Uterus (tissue), 2 donors: ENCODE results near the gene NOX3.

Experiments used
- CTCF ChIP-seq, 4 experiments: fragments of 200-600 bp in 2 of 4; fragments of 450-650 bp in 2 of 4; sonication (generic) in 2 of 4; IDR thresholded peaks; one replicate each; pipeline ENCODE4 v1.5.1; 2016 to 2019; ENCODE audit warnings: antibody characterized with exemption in 4 of 4, mild to moderate bottlenecking in 2 of 4, moderate library complexity in 1 of 4
- POLR2A ChIP-seq, 2 donors: fragments of 450-650 bp; IDR thresholded peaks; one replicate each; pipeline ENCODE4 v1.6.1; 2016; ENCODE audit warnings: antibody characterized with exemption in 2 of 2, mild to moderate bottlenecking in 1 of 2, moderate library complexity in 1 of 2

GRCh38 chr6:155349956-155350355 lies 105.7 kb downstream of the NOX3 start:
- TF ChIP-seq CTCF (IDR thresholded peaks at IDR 0.05), result no peak
- TF ChIP-seq POLR2A (IDR thresholded peaks at IDR 0.05), result no peak
